Activated CD8-positive, alpha-beta memory T cell treated with anti-CD3 and anti-CD28 coated beads, Interleukin-2, amount 50 U/mL, for 24 hours (primary cell): ENCODE data around the gene DNMT3A.

Experiments
- DNase-seq: peaks from one replicate; pipeline ENCODE4 v3.0.0-alpha.2; 2020; ENCODE audit errors: extremely low read depth

The DNMT3A gene

DNA sequence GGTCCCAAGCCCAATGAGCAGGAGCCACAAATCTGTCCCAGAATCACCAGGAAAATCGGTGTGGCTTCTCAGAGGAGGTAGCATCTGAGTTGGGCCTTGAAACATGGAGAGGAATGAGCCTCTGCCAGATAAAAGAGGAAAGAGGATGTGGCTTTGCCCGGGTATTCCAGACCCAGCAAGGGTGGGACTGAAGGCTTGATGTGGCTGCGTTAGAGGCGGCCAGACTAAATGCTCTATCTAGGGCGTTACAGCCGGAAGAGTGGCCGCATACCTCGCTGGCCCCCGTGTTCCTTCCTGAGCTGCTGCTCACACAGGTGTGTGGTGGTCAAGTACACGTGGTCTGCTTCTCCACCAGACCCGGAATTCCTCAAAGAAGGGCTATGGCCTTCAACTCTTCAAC lies 139.4 kb downstream of the DNMT3A start:
- DNase-seq = no peak

DNA sequence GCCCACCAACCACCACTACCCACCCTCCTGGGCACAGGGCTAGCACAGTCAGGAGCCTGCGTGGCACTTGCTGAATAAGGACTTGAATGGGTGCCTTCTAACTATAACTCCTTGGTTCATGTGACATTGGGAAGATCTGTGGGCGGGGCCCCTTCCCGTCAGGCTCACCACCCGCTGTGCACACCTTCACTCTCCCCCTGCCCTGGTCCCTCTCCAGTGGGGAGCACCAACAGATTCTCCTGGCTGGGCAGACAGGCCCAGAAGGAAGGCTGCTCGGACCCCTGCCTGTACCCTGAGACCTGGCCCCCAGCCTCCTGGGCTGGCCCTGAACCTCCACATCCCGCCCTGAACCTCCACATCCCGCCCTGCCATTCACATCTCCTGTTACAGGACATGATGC lies 139.9 kb downstream of the DNMT3A start:
- no peak for DNase-seq

DNA sequence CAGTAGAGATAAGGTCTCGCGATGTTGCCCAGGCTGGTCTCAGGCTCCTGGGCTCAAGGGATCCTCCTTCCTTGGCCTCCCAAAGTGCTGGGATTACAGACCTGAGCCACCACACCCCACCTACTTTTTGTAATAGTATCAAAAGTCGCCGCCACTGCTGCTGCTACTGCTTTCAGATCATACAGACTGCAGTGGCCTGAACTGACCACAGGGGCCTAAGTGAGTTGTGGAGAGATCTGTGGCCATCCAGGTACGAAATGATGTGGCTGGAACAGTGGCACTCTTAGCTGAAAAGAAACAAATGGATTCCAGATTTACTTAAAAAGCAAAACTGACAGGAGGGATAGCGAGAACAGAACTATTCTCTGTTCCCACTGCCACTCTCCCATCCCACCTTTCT lies 140.5 kb downstream of the DNMT3A start:
- DNase-seq = no peak

DNA sequence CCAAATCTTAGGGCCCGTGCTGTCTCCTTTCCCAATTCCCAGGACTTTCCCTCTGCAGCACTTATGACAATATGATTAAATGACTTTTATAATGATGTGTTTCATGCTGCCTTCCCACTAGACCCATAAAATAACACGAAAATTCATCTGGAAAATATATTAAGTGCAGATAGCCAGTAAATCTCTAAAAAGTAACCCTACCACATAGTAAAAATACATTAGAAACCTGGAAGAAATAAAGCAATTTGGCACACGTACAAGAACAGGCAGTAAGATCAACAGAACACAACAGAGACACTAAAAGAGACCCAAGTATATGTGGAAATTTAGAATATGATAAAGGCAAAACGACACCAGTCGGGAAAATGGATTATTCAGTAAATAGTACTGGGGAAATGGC lies 143.1 kb downstream of the DNMT3A start:
- DNase-seq = no peak

DNA sequence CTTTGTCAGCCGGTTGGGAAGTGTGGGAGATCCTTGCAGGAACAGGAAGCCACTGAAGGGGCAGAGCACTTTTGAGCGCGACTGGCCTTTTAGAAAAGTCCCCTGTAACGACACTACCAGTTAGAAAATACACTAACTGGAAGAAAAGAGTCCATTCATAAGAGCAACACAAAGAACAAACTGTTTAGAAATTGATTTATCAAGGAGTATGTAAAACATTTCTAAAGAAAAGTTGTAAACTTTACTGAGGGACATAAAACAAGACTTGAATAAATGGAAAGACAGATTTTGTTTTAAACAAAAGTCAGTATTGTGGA lies 143.6 kb downstream of the DNMT3A start:
- no peak for DNase-seq

DNA sequence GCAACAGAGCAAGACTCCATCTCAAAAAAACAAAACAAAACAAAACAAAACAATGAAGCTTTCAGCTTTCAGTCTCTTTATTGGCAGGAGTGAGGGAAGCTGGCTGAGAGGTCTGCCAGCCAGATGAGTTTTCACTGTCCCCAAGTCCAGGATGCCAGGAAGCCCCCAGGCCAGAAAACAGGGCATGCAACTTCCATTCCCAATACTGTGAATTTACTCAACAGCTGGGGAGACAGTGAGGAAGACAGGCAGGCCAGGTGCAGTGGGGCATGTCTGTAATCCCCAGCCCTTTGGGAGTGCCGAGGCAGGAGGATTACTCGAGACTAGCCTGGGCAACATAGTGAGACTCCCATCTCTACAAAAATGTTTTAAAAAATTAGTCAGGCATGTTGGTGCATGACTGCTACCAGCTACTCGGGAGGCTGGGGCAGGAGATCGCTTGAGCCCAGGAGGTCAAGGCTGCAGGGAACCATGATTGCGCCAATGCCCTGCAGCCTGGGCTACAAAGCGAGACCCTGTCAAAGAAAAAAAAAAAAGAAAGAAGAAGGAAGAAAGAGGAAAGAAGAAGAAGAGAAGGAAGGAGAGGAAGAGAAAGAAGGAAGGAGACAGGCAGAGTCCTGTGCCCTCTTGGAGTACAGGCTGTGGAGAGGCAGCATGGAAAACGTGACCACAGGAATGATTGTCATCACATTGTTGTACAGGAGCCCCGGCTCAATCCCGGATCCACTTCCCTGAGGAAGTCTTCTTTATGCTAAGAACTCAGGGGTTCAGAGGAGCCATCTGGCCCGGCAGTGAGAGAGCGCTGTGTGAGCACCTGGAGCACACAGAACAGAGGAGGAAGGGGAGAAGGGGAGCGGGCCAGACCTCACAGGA lies 144.2 kb downstream of the DNMT3A start:
- no peak for DNase-seq

DNA sequence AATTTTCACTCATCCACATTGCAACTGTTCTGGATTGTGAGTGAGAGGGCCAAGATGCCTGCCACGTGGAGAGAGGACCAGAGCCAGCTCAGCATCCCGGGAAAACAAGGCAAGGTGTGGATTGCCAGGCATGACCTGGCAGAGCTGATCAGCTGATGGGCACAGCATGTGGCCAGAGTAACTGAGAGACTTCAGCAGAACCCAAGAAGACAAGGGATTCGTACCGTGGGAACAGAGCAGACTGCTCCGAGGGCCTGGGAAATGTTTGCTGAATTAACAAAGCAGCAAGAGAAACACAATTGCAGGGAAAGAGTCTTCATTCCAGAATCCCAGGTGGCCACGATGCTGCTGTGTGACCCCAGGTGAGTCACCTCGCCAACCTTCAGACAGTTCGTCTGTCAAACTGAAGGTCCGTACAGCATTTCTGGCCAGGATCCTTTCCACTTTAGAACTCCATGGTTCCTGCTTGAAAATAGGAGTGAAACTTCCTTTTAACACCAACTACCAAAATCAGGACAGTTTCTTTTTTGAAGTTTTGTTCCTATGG lies 147.1 kb downstream of the DNMT3A start:
- no peak for DNase-seq

DNA sequence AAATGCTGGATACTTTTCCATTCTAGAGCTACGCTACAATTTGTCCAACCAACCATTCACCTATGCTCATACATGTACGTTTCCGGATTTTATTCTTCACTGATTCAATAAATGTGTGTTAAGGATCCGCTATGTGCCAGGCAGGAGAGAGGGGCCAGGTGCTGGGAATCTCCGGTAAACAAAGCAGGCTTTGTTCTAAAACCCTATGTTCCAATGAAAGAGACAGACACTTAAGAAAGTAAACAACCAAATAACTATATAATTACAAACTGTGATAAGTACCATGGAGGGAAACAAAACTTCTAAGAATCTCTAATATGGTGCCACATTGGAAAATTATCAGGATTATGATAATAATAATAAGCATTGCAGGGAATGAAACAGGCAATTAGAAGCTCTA lies 151.2 kb downstream of the DNMT3A start:
- DNase-seq = no peak

DNA sequence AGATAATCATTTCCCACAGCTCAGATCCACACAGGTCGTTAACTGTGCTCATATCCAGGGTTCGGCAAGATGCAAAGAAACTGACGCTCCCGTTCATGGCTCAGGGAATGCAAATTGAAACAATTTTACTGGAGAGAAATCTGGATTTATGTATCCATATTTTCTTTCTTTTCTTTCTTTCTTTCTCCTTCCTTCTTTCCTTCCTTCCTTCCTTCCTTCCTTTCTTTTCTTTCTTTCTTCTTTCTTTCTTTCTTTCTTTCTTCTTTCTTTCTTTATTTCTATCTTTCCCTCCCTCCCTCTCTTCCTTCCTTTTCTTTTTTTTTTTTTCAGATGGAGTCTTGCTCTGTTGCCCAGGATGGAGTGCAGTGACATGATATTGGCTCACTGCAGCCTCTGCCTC lies 153.3 kb downstream of the DNMT3A start:
- no peak for DNase-seq

DNA sequence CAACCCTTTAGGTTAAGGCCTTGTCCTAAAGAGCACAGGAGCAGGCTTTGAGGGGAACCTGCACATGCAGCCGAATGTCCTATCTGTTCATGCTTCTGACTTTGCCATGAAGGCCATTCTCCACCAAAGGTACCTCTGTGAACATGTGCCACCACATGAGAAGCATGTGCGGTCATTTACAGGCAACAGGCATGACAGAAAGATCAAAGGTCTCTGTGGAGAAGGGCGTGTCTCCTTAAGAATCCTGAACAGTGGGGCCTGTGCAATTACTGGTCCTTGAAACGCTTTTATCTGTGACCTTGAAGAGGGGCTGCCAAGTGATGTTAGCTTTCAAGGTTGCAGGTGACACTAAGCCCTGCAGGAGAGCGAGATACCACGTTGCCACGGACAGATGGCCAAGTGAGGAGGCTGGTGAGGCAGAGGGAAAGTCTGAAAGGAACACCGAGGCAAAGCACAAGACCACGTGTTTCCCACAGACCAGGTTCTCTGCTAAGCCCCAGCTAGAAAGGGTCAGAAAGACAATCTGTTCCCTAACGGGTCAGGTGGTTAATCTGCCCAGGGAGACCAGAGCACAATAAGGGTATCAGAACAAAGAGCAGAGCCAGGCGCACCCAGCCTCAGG lies 153.9 kb downstream of the DNMT3A start:
- no peak for DNase-seq

DNA sequence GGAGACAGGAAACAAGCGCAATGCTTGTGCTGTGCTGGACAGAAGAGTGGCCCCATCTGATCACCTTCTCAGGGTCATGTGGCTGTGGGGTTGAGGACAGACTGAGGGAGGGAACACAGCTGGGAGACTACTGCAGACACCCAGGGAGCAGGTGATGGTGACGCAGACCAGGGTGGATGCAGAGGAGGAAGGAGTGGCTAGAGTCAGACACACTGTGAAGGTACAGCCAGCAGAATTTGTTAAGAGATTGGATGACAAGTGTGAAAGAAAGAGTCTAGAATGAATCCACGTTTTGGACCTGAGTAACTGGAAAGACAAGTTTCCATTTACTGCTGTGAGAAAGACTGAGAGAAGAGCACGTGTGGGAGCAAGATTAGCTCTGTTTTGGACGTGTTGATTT lies 157.5 kb downstream of the DNMT3A start:
- DNase-seq = no peak

DNA sequence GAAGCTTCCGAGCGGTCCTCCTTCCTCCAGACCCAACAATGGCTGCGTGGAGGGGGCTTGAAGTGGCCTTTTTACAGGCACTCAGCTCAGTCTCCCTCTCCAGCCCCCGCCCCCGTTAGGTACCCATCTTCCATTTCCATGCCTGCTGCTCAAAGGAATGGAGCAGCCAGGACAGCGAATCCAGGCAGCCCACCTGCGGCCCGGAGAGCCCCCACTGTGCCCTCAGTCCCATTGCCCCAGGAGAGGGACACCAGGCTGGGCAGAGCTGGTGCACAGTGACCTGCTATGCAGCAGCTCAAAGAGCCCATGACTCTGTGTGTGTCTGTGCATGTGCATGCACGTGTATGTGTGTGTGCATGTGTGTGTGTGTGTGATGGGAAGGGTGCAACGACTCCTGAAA lies 162.7 kb downstream of the DNMT3A start:
- DNase-seq = no peak
